Measurements from ENCODE around the gene EGLN3.

DNA sequence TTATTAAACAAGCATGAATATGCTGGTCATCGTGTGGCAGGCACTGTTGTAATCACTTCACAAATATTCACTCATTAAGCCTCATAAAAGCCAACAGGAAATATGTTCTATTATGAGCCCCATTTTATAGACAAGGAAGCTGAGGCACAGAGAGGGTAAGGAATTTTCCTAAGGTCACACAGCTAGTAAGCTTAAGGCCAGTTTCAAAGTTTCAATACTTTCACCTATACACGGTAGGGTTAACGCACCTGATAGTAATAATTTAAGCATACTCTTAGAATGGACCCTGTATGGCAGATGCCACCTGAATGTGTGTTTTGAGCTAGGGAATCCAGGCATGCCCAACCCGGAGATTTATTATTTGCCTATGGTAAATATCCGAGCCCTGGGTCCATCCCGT is 39.8 kb downstream of the EGLN3 start:
- TF ChIP-seq CTCF (IDR thresholded peaks at IDR 0.05; ENCODE audit: poor library complexity, severe bottlenecking) (no peak), TAF1 (IDR thresholded peaks at IDR 0.05; ENCODE audit: low read depth) (no peak), SMC3 (conservative IDR thresholded peaks at IDR 0.05; ENCODE audit: poor library complexity) (no peak), REST (IDR thresholded peaks at IDR 0.05; ENCODE audit: borderline replicate concordance) (no peak), EZH2 (IDR thresholded peaks at IDR 0.05; ENCODE audit: borderline replicate concordance, insufficient read depth, low read length, poor library complexity, severe bottlenecking) (no peak)

All from neural cell (in vitro differentiated cells).